ENCODE measurements around the gene KDM4C. TPM values are rescaled to one million over a fixed set of nuclear protein-coding genes. Genes with fewer than 3 reads are reported as not detected.

KDM4C gene
- total and polyA plus RNA-seq, 2 donors (not counting 1 experiment from before 2014, with no cell fraction given), result 49.7 to 141 TPM

DNA sequence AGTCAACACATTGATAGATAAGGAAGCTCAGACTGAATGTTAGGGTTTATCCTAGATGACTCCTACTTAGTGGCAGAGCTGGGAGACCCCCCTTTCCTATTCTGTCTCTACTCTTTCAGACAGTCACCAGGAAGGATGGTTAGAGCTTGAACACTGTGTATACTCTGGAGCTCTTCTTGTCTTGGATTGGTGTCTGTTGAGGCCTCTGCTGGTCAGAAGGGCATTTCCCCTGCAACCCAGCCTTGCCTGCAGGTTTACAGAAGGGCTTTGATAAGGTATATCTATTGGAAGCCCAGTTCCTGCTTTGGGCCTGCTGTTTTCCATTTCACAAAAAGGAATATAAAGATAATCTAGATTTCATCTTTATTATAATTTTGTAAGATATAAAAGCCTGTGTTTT is 71.8 kb downstream of the KDM4C start:
- peaks cover 8 to 24% of the 10 kb centered on the region in 2 experiments for H3K36me3 ChIP-seq (replicated peaks in 1 of 2; ENCODE audit: control extremely low read depth in 1 of 2, control insufficient read depth in 1 of 2, extremely low read depth in 1 of 2, insufficient read depth in 2 of 2, low read length in 1 of 2)
- no peak overlapping the region for H3K4me3 ChIP-seq (ENCODE audit: control extremely low read depth in 1 of 5, extremely low read depth in 1 of 5, insufficient read depth in 1 of 5, low read depth in 2 of 5, low read length in 4 of 5)
- H3K9me3 Mint-ChIP-seq (ENCODE audit: insufficient read depth), result no peaks in the 10 kb centered on the region
- H3K79me2 ChIP-seq (ENCODE audit: control insufficient read depth, insufficient read depth, low read length), result peaks cover 29% of the 10 kb centered on the region
- no peak overlapping the region for H3K9ac ChIP-seq (ENCODE audit: low read length)
- H3K4me2 ChIP-seq (replicated peaks; ENCODE audit: low read depth, low read length, poor library complexity, severe bottlenecking), result no peak overlapping the region
- CTCF ChIA-PET, result interaction anchor here (0.6 kb wide), 1 partner anchor 13 kb away, joined by 3 read pairs; no protein-coding TSS in a partner anchor
- H3K27me3 ChIP-seq (replicated peaks in 1 of 4; ENCODE audit: control extremely low read depth in 1 of 4, control insufficient read depth in 3 of 4, insufficient read depth in 4 of 4, low read length in 3 of 4), result no peaks in the 10 kb centered on the region
- H3K4me1 ChIP-seq (ENCODE audit: control insufficient read depth in 2 of 2, insufficient read depth in 2 of 2, low read length in 2 of 2), result no peaks in the 10 kb centered on the region
- DNase-seq (no peak), ATAC-seq (ENCODE audit: low read depth) (no peak)
- peaks cover 0 to 11% (median 0%) of the 10 kb centered on the region in 3 donors for H3K9me3 ChIP-seq (ENCODE audit: control extremely low read depth in 1 of 3, control insufficient read depth in 2 of 3, insufficient read depth in 1 of 3, low read length in 2 of 3)
- H3K4me1 Mint-ChIP-seq, result peaks cover 7% of the 10 kb centered on the region
- no peaks in the 10 kb centered on the region for H3K27me3 Mint-ChIP-seq
- POLR2A ChIA-PET, result no interaction called here
- intact Hi-C loops (cut with micrococcal nuclease), result no loop called here
- no peak overlapping the region for H2AFZ ChIP-seq (ENCODE audit: insufficient read depth, low read depth, low read length, poor library complexity, severe bottlenecking)
- no peak for TF ChIP-seq EZH2 (IDR thresholded peaks at IDR 0.05; ENCODE audit: borderline replicate concordance, insufficient read depth, low read depth, low read length, poor library complexity, severe bottlenecking)
- TF ChIP-seq, protein P1, sequence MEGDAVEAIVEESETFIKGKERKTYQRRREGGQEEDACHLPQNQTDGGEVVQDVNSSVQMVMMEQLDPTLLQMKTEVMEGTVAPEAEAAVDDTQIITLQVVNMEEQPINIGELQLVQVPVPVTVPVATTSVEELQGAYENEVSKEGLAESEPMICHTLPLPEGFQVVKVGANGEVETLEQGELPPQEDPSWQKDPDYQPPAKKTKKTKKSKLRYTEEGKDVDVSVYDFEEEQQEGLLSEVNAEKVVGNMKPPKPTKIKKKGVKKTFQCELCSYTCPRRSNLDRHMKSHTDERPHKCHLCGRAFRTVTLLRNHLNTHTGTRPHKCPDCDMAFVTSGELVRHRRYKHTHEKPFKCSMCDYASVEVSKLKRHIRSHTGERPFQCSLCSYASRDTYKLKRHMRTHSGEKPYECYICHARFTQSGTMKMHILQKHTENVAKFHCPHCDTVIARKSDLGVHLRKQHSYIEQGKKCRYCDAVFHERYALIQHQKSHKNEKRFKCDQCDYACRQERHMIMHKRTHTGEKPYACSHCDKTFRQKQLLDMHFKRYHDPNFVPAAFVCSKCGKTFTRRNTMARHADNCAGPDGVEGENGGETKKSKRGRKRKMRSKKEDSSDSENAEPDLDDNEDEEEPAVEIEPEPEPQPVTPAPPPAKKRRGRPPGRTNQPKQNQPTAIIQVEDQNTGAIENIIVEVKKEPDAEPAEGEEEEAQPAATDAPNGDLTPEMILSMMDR (IDR thresholded peaks at IDR 0.05), result no peak
- H3K27ac Mint-ChIP-seq, result no peak overlapping the region
- peaks cover 14% of the 10 kb centered on the region for H4K20me1 ChIP-seq (ENCODE audit: control insufficient read depth, insufficient read depth, low read length, poor library complexity, severe bottlenecking)
- no peak overlapping the region for H3K4me3 Mint-ChIP-seq
- H3K27ac ChIP-seq (ENCODE audit: low read length in 2 of 2), result no peak overlapping the region

GRCh38 chr9:6833518-6834192 is 75.9 kb downstream of the KDM4C start:
- H3K4me1 Mint-ChIP-seq, result peaks cover 5% of the 10 kb centered on the region
- H3K27me3 ChIP-seq (replicated peaks in 1 of 4; ENCODE audit: control extremely low read depth in 1 of 4, control insufficient read depth in 3 of 4, insufficient read depth in 4 of 4, low read length in 3 of 4), result no peaks in the 10 kb centered on the region
- DNase-seq (no peak), ATAC-seq (ENCODE audit: low read depth) (no peak)
- peaks cover 0 to 18% (median 0%) of the 10 kb centered on the region in 3 donors for H3K9me3 ChIP-seq (ENCODE audit: control extremely low read depth in 1 of 3, control insufficient read depth in 2 of 3, insufficient read depth in 1 of 3, low read length in 2 of 3)
- no peaks in the 10 kb centered on the region for H3K9me3 Mint-ChIP-seq (ENCODE audit: insufficient read depth)
- 96% methylated on average over 9 of the region's 12 CpGs for WGBS (ENCODE audit: insufficient coverage)
- H3K27ac Mint-ChIP-seq, result no peak overlapping the region
- no peaks in the 10 kb centered on the region for H3K4me1 ChIP-seq (ENCODE audit: control insufficient read depth in 2 of 2, insufficient read depth in 2 of 2, low read length in 2 of 2)
- peaks cover 8 to 41% of the 10 kb centered on the region in 2 experiments for H3K36me3 ChIP-seq (replicated peaks in 1 of 2; ENCODE audit: control extremely low read depth in 1 of 2, control insufficient read depth in 1 of 2, extremely low read depth in 1 of 2, insufficient read depth in 2 of 2, low read length in 1 of 2)
- intact Hi-C loops (cut with micrococcal nuclease), result no loop called here
- CTCF ChIA-PET, result no interaction called here
- no peak overlapping the region for H3K4me3 ChIP-seq (ENCODE audit: control extremely low read depth in 1 of 5, extremely low read depth in 1 of 5, insufficient read depth in 1 of 5, low read depth in 2 of 5, low read length in 4 of 5)
- TF ChIP-seq, protein P1 (IDR thresholded peaks at IDR 0.05), result no peak
- POLR2A ChIA-PET, result interaction anchor here (0.6 kb wide), 1 partner anchor 421 kb away, joined by 4 read pairs; the partner anchor contains the start of gene UHRF2
- peaks cover 4% of the 10 kb centered on the region for H4K20me1 ChIP-seq (ENCODE audit: control insufficient read depth, insufficient read depth, low read length, poor library complexity, severe bottlenecking)
- H3K4me2 ChIP-seq (replicated peaks; ENCODE audit: low read depth, low read length, poor library complexity, severe bottlenecking), result no peak overlapping the region
- H2AFZ ChIP-seq (ENCODE audit: insufficient read depth, low read depth, low read length, poor library complexity, severe bottlenecking), result no peak overlapping the region
- H3K79me2 ChIP-seq (ENCODE audit: control insufficient read depth, insufficient read depth, low read length), result peaks cover 28% of the 10 kb centered on the region
- H3K9ac ChIP-seq (ENCODE audit: low read length), result no peak overlapping the region
- H3K4me3 Mint-ChIP-seq, result no peak overlapping the region
- H3K27me3 Mint-ChIP-seq, result no peaks in the 10 kb centered on the region
- H3K27ac ChIP-seq (ENCODE audit: low read length in 2 of 2), result no peak overlapping the region
